ENCODE data around the gene CLRN3.

Gene CLRN3

DNA sequence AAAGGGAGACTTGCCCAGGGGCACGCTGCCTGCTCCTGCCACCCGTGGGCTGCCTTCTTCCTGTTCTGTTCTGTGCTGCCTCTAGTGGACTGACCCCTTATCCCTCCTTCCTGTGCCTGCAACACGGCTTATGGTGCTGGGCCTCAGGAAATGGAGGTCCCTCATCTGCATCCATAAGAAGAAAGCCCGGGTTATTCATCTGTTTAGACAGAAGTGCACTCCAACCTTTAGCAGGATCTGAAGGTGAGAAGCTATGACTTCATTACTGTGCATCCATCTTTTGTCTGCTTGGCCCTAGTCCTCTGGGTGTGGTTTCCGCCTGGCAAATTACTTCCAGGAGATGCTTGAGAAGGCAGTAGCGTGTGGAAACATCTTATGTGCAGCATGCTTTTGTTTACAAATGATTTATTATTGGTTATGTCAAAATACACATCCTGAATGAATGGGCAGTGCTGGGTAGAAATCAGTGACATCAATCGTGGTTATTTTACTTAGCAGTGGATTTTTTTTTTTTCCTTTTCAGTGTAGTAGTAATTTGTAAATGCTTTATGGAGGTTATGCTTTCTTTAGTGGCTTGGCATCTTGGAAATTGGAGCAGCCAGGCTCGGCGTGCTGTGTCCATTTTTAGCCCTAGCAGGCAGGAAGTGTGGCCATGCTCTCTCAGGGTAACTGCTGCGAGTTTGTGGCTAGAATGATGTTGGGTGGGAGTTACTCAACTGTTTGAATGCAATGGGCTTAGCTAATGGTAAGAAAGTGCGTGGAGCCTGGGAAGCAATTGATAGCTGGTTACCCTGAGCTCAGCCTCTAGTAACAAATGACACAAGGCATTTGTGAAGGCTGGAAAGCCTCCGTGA lies 26.9 kb upstream of the CLRN3 start:
- DNase-seq (ENCODE audit: low spot score), result no peak

DNA sequence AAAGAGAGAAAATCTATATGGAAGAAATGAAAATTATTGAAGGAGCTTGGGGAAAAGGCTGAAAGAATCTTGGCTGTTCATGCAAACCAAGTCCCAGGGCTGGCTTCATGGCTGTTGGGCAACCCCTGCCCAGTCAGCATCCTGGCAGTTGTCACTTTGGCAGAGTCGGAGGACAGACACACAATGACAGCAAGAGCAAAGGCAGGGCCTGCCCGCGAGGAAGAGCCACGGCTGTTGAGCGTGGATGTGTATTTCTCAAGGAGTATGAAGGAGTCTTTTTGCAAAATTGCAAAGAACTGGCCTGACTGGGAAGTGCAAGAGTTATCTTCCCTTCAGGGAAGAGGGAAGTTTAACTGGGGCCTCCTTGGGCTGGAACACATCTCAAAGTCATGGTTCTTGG lies 25.8 kb upstream of the CLRN3 start:
- DNase-seq (ENCODE audit: low spot score), result no peak

DNA sequence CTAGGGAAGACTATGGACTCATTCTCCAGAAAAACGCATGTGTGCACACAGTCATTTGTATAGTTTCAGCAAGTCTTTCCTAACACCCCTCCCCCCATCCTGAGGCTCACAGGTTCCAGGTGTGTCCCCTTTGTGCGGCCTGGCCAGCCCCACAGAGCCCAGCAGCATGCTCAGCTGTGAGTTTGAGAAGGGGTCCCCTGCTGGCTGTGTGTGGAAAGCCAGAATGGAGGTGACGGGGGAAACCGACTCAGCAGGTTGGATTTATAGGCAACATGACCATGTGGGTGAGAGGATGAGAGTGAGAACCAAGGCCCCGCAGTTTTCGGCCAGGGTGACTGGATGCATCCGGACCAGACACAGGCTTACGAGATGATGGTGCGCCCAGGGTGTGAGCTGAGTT lies 24.1 kb upstream of the CLRN3 start:
- no peak for DNase-seq (ENCODE audit: low spot score)

DNA sequence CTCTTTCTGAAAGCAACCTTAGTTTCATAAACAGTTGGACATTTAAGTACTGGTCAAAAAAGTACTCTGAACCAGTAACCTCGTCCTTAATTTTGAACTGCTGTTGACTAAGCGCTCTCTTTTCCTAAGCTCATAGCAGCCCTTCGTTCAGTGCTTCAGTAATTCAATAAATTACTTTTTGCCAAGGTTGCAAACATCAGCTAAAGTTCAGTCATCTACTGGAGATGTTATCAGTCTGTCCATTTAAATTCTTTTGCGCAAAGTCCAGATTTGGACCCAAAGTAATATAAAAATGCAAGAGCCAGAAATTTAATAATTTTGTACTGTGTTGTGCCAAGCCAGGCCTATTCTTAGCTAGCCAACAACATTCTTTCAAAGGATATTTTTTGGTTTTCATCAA lies 22.6 kb upstream of the CLRN3 start:
- no peak for DNase-seq (ENCODE audit: low spot score)

DNA sequence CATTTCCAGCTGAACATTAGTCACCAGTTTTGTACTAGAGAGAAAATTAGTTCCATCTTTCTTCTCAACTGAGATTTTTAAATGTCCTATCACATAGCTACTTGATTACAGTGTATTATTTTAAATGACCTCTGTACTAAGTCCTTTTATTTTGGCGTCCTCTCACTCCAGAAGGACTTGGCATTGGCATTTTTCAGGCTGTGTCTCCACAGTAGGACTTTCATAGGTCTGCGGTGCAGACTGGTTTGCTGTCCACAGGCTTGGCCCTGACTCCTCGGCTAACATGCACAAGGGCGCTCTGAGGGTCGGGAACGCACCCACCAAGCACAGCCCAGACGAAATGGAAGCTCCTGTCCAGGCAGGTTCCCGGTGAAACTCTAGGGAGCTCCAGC lies 20.6 kb upstream of the CLRN3 start:
- DNase-seq (ENCODE audit: low spot score), result no peak

DNA sequence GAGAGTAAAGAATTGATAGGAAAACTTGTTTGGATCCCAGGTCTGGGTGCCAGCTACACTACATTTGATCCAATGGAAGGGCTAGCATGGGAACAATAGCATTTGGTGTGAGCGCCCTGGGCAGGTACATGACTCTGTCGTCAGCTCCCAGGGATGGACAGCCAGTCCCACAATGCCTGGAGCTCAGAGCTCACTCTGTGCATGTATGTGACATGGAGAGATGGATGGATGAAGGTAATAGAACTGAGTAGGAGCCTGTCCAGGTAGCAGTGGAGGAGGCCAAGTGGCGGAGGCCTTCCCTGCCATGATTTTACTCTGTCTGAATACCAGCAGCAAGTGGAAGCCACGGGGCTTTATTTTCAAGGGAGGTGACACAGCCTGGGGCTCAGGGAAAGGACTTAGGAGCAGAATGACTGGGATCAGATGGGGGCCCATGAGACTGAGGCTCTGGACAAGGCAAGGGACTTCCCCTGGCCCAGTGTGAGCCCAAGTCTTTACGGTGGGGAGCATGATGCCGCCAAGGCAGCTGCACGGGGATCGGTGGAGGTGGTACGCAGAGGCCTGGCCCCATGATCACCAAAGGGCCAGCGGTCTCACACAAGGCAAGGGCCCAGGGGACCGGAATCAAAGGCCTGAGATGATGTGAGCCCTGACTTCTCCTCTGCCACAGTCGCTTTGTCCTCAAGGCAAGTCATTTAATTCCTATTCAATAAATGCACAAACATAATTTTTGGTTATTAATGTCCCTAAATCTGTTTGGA lies 20.0 kb upstream of the CLRN3 start:
- no peak for DNase-seq (ENCODE audit: low spot score)

DNA sequence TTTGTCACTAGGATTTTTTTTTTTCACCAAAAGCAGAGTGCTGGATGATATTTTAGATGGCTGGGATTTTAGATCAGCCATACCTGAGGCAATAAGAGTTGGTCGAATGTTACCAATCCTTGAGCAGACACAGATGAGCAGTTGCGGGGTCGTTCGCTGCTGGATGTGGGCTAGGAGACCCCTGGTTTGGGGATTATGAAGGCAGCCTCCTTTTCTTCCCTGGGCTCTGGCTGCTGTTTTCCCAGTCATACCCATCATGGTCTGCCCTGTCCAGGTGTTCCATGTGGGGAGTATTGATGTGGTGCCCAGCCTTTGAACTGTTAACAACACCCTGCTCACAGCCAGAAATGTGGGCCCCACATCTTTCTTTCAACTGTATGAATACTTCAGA lies 19.1 kb upstream of the CLRN3 start:
- DNase-seq (ENCODE audit: low spot score), result no peak

DNA sequence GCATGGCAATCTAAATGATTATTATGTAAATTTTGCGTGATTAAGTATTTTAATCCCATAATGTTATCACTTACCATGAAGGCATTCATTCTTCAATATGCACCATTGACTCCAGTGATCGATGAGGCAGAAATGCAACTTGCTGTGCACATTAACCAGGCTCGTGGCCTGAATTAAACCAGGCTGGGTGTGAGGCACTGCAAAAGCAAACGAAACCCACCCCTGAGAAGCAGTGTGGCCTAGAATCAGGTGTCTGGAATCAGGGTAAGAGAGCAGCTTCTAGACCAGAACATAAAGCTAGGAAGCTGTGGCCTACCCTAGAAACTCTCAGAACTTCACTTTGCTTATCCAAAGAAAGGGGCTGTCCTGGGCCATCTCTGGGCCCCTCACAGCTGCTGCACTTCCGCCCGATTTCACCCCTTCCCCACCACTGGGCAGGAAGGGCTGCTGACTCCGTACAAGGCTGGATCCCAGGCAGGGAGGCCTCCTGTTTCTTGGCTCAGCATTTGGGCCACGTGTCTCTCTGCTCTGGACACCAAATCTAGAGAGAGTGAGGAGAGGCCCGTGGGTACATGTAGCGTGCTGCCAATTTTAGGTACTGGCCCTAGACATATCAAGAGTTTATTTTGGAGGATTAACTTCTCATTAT lies 18.6 kb upstream of the CLRN3 start:
- DNase-seq (ENCODE audit: low spot score), result no peak

DNA sequence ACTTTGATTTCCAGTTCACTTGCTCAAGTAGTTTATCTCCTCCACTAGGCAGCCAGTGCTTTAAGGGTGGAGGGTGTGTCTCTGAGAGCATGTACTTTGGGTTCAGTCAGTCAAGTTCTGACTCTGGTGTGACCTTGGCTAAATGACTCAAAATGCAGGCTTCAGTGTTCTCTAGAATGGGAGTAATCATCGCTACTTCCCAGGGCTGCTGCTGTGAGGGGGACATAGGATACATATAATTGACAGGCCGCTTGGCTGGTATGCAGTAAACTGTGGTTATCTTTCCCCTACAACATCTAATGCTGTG lies 17.7 kb upstream of the CLRN3 start:
- DNase-seq (ENCODE audit: low spot score), result no peak

DNA sequence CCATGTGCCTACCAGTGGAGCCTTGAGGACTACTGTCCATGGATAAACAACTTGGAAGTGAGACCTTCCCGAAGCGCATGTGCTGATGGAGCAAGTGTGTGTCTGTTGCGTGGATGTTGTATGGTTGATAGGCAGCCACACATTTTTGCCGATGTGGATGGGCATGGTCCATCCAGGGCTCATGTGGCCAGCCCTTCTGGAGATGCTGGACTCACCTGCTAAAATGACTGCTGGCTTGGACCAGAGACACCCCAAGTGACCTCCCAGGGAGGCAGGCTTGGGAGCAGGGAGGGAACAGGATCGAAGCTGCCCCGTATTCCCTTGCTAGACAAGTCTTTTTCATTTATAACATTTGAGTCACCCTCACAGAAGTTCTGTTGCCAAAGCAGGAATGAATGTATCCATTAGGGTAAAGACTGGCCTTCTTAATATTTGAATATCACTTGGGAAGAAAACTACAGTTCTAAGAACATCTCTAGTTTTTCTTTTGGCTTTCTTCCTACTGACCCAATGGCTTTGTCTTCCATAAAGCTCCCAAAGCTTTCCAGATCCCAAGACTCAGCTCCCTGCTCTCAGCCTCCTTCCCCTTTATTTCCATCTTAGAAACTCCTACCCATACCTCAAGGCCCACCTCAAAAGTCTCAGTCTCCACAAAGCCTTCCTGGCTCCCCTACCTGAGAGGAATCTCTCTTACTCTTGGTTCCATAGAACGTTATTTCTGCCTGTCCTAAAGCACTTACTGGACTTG lies 17.1 kb upstream of the CLRN3 start:
- no peak for DNase-seq (ENCODE audit: low spot score)

DNA sequence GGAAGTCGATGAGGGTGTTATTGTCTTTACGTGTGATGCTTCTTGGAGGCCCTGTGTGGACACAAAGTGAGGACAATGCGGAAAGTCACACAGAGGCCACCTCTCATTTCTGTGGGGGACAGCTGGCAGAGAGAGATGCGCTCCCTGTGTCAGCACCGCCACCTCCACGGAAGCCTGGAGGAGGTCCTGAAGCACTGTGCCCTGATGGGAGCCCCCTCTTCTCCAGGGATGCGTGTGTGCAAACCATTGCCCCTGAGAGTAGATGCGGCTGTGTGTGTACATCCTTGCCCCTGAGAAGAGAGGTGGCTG lies 16.2 kb upstream of the CLRN3 start:
- no peak for DNase-seq (ENCODE audit: low spot score)

DNA sequence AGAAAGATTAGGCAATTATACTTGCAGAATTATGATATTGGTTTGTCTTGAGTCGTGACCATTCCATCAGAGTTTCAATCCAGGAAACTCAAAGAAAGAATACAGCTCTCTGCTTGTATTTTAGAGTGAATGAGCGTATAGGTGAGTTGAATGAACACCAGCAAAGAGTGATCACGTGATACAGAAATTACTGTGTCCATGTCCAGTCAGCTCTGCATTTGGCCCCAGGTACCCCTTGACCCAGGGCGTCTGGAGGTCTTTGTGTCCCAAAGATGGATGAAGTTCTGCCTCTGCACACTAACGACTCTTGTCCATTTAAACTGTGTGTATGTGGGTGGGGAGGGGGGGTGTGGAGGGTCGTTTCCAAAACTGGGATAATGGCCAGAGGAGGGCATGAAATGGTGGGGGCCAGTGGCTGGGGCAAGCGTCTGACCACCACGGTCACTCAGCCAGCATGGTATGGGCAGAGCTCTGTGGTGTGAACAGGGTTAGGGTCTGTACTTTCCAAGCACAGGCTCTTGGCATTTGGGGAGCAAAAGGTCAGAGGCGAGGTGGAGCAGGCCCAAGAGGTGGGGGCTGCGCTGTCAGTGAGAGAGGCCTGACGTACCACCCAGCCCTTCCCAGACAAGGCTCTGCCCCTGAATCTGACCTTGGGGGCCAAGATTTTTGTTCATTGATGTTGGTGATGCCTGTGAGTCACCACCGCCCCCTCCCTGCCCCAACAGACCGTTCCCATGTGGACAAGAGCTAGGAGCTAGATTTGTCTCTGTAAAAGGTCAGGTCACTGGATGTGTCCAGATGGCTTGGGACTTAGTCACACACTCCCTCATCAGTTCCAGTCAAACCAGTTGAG lies 15.6 kb upstream of the CLRN3 start:
- DNase-seq (ENCODE audit: low spot score), result no peak

DNA sequence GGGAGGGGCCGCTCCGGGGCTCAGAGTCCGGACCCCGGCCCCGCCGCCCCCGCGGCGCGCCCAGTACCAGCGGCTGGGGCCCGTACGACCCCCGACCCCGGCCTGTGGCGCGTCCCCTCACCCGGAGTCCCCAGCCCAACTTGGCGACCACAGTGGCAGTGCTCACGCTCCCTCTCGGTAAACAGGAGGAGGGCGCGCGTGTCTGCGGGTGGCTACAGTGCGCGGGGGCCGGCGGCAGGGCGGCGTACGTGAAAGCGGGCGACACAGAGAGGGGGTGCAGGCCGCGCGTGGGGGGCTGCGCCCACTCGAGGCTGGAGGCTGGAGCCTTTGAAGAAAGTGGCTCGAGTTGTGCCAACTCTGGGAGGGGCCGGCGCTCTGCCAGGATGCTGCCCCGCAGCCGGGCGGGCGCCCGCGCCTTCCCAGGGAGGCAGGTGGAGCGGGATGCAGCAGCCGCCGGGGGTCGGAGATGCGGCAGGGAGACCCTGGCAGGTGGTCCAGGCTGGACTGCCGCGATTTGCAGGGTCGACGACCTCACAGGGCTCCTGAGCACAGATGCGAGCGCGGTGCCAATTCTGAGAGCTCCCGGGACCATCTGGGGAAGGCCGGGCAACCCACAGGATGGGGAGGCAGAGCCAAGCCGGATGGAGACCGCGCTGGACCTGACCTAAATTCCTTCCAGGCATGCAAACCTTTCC lies 14.8 kb upstream of the CLRN3 start:
- no peak for DNase-seq (ENCODE audit: low spot score)

DNA sequence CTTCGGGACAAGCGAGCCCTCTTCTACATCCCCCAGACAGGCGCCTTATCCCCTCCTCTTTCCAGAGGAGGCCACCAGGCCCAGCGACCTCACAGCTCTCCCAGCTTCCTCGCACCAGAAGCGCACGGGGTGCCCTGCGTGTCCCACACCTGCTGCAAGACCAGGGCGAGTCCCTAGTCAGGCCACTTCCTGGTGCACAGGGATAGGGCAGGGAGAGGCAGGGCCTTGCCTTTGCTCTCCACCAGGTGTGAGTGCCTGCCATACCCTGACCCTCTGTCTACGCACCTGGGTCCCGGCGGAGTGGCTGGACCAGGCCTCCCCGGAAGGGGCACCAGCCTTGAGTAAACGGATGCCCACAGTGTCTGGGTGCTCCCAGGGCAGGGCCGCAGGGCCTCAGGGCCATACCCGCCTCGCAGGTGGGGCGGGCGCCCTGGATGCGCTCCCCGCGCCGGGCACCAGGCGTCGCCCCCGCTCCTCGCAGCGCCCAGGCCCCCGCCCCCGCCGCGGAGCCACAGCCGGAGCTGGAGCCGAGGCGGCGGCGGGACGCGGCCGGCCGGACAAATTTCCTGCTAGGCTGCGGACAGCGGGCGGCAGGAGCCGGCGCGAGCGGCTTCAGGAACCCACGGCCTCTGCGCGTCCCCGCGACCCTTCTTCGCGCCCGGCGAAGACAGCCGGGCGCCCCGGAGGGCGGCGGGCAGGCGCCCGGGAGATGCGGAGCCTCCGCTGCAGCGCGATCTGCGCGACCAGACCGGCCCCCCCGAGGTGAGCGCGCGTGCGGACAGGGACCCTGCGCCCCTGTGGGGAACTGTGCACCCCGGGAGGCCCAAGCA lies 14.0 kb upstream of the CLRN3 start, which contains the start of gene PTPRE:
TSS of gene PTPRE (plus strand) at position 556 of the 830 bp plus-strand sequence. CDS start 133,779 bp downstream, outside the sequence.
- peak; percentile 45 for DNase-seq (ENCODE audit: low spot score)

DNA sequence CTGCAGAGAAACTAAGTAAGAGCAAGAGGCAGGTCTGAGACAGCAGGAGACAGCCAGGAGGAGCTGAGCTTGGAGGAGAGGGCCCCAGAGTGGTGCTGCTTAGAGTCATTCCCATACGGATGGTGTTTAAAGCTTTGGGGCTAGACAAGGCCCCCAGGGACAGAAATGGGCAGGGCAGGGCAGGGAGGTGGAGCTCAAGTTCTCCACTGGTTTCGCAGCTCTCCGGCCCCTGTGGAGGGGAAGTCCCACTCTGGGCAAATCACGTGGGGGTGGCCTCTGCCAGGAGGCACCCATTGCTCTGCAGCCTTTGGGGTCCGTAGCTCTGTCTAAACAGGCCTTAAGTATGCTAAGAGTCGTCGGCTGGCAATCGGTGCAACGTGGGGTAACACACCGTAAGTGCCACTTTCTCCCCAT lies 13.1 kb upstream of the CLRN3 start:
- DNase-seq (ENCODE audit: low spot score), result no peak

DNA sequence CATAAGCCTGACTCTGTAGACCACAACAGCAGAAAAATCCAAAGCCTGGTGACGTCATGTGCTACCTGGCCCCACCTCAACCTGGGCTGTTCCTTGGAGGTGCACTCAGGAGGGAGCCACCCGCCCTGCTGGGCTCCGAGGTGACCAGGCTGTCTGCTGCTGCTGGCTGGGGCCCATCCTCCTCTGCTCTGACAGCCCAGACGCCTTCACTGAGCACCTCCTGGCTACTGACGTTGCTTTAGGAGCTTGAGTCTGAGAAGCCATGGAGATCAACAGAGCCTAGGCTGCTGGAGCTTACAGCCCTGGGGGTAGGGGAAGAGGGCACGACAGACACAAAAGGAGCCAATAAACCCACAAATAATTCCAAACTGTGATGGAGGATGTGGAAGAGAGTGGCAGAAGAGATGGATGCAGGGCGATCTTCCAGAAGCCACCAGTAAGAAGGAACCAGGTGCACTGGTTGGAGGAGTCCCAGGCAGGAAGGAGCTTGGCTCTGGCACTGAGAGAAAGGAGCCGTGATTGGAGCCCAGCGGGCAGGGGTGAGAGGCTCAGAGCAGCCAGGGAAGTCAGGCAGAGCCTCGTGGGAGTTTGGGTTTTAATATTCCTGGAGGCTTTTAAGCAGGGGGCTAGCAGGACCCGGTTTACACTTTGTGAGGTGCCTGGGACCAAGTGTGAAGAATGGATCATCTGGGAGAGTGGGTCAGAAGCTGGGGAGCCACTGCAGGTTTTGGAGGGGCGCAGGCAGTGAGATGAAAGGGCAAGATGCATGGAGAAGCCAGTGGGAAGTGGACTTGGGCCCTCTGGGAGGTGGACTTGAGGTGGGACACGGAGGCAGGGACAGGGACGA lies 12.5 kb upstream of the CLRN3 start:
- DNase-seq (ENCODE audit: low spot score), result no peak

DNA sequence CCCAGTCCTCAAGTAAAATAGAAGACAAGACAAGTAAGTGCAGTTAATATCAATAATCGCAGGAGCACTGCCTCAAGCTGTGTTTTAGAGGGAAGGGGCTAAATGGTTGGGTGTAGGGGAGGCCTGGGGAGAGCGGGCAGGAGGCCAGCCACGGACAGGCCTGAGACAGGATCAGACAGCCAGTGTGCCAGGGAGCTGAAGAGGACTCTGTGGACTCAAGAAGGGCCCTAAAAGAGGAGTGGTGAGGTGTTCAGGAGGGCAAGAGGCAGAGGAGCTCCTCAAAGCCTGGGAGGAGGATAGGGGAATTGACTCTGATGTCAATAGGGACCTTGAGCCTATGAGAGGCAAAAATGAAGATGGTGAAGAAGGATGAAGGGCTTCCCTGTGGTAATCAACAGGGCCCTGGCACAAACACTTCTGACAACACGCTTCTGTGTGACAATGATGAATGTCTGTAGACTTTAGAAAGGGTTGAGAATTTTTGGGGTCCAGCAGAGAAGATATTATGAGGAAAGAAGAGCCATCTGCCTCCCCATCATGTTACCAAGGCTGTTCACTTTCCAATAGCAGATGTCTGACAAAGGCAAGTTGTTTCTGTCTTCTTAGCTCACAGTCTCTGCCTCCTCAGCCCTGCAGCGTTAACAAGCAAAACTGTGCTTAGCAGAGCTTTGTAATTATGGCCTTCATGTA lies 11.7 kb upstream of the CLRN3 start:
- no peak for DNase-seq (ENCODE audit: low spot score)

DNA sequence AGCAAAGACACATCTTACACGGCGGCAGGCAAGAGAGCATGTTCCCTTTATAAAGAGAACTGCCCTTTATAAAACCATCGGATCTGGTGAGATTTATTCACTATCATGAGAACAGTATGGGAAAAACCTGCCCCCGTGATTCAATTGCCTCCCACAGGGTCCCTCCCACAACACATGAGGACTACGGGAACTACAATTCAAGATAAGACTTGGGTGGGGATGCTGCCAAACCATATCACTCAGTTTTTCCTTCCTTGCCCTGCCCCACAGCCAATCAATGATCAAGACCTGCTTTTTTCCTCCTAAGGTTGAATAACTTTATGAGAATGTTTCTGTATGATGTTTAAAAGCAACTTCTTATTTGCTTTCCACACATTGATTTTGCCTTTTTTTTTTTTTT lies 11.0 kb upstream of the CLRN3 start:
- DNase-seq (ENCODE audit: low spot score), result no peak
